ENCODE results near the gene NBL1. TPM values are rescaled to one million over a fixed set of nuclear protein-coding genes. Genes with fewer than 3 reads are reported as not detected.

NBL1 gene
- total and polyA plus RNA-seq, 2 donors (not counting 1 experiment from before 2014, with no cell fraction given), result 59.3 to 103 TPM

DNA sequence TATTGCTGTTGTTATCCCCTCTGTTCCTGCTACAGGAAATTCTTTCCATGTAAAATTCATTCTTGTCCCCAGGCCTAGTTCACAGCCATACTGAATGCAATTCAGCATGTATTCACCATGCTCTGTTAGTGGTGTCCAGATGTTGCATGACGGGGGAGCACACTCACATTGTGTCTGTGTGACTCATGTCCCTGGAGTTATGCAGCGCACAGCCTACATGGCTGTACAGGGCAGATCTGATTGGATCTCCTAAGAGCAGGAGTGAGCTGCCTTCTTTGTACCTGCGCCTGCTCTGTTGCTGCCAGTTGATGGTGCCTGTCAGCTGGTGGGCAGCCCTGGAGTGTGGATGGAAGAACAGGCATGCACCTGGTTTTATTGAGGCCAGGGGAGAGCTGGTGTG, 38.1 kb downstream of the NBL1 start:
- H3K27me3 ChIP-seq (ENCODE audit: control insufficient read depth, insufficient read depth, low read length), result no peaks in the 10 kb centered on the region
- H3K9ac ChIP-seq (ENCODE audit: insufficient read depth, low read length), result no peak overlapping the region
- H3K4me2 ChIP-seq (ENCODE audit: extremely low read depth, insufficient read depth, low read length), result no peak overlapping the region
- H4K20me1 ChIP-seq (ENCODE audit: control insufficient read depth, extremely low read depth, insufficient read depth, low read length), result no peaks in the 10 kb centered on the region
- H2AFZ ChIP-seq (ENCODE audit: low read length), result no peak overlapping the region
- no peaks in the 10 kb centered on the region for H3K36me3 ChIP-seq (ENCODE audit: control insufficient read depth, insufficient read depth, low read length)
- no peak overlapping the region for H3K4me3 ChIP-seq (replicated peaks in 1 of 4; ENCODE audit: control extremely low read depth in 1 of 4, insufficient read depth in 1 of 4, low read depth in 3 of 4, low read length in 4 of 4)
- peaks cover 4% of the 10 kb centered on the region for H3K4me1 ChIP-seq (ENCODE audit: control insufficient read depth, extremely low read depth, insufficient read depth, low read length)
- TF ChIP-seq, protein P1, sequence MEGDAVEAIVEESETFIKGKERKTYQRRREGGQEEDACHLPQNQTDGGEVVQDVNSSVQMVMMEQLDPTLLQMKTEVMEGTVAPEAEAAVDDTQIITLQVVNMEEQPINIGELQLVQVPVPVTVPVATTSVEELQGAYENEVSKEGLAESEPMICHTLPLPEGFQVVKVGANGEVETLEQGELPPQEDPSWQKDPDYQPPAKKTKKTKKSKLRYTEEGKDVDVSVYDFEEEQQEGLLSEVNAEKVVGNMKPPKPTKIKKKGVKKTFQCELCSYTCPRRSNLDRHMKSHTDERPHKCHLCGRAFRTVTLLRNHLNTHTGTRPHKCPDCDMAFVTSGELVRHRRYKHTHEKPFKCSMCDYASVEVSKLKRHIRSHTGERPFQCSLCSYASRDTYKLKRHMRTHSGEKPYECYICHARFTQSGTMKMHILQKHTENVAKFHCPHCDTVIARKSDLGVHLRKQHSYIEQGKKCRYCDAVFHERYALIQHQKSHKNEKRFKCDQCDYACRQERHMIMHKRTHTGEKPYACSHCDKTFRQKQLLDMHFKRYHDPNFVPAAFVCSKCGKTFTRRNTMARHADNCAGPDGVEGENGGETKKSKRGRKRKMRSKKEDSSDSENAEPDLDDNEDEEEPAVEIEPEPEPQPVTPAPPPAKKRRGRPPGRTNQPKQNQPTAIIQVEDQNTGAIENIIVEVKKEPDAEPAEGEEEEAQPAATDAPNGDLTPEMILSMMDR (conservative IDR thresholded peaks at IDR 0.05 in 1 of 2, IDR thresholded peaks at IDR 0.05 in 1 of 2; ENCODE audit: low read depth in 1 of 2, low read length in 2 of 2), result no peak
- TF ChIP-seq EZH2 (IDR thresholded peaks at IDR 0.05; ENCODE audit: low read length, missing control alignments), result no peak
- peak; percentile 80 to 83 for DNase-seq (ENCODE audit: low read depth in 2 of 2)
- no peaks in the 10 kb centered on the region for H3K9me3 ChIP-seq (ENCODE audit: control insufficient read depth, insufficient read depth, low read depth, low read length)
- H3K79me2 ChIP-seq (ENCODE audit: control insufficient read depth, insufficient read depth, low read length), result no peaks in the 10 kb centered on the region
- H3K27ac ChIP-seq (ENCODE audit: insufficient read depth, low read length), result no peak overlapping the region

DNA sequence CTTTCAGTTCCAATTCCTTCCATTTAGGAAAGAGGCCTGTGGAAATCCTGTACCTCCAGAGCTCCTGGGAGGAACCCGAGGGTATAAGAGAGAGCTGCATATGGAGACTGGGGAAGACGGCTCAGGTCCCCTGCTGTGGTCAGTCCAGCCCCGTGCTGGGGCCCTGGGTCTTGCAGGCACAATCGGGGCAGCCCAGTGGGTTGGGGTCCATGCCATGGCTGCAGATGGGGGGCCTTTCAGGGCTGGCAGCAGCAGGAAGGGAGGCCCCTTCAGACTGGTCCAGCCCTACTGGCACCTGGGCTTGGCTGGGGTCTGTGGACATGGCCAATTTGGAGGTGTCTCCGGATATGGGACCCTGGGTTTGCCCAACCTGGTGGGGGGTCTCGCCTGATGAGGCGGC, 38.8 kb downstream of the NBL1 start:
- TF ChIP-seq, protein P1 (conservative IDR thresholded peaks at IDR 0.05 in 1 of 2, IDR thresholded peaks at IDR 0.05 in 1 of 2; ENCODE audit: low read depth in 1 of 2, low read length in 2 of 2), result no peak
- no peak for TF ChIP-seq EZH2 (IDR thresholded peaks at IDR 0.05; ENCODE audit: low read length, missing control alignments)
- peaks cover 4% of the 10 kb centered on the region for H3K4me1 ChIP-seq (ENCODE audit: control insufficient read depth, extremely low read depth, insufficient read depth, low read length)
- H2AFZ ChIP-seq (ENCODE audit: low read length), result no peak overlapping the region
- H3K4me3 ChIP-seq (replicated peaks in 1 of 4; ENCODE audit: control extremely low read depth in 1 of 4, insufficient read depth in 1 of 4, low read depth in 3 of 4, low read length in 4 of 4), result no peak overlapping the region
- no peak overlapping the region for H3K27ac ChIP-seq (ENCODE audit: insufficient read depth, low read length)
- no peaks in the 10 kb centered on the region for H3K36me3 ChIP-seq (ENCODE audit: control insufficient read depth, insufficient read depth, low read length)
- H3K9me3 ChIP-seq (ENCODE audit: control insufficient read depth, insufficient read depth, low read depth, low read length), result no peaks in the 10 kb centered on the region
- DNase-seq (ENCODE audit: low read depth in 2 of 2), result no peak
- no peak overlapping the region for H3K4me2 ChIP-seq (ENCODE audit: extremely low read depth, insufficient read depth, low read length)
- no peaks in the 10 kb centered on the region for H4K20me1 ChIP-seq (ENCODE audit: control insufficient read depth, extremely low read depth, insufficient read depth, low read length)
- H3K9ac ChIP-seq (ENCODE audit: insufficient read depth, low read length), result no peak overlapping the region
- H3K27me3 ChIP-seq (ENCODE audit: control insufficient read depth, insufficient read depth, low read length), result no peaks in the 10 kb centered on the region
- H3K79me2 ChIP-seq (ENCODE audit: control insufficient read depth, insufficient read depth, low read length), result no peaks in the 10 kb centered on the region

DNA sequence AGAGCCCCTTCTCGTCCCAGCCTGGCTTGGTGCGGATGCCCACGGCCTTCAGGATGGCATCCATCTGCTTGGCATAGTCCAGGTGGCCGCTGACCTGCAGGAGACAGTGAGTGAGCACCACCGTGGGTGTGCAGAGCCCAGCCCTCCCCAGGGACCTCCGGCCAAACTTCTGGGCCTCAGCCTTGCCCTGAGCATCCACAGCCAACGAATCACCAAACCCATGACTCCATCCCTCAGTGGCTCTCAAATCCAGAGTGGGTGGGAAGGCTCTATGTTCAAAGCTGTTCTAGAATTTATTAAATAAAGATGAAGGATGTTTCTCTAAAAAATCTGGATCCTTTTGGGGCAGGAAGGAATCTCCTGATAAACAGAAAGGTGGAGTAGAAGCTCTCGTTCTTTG, 39.2 kb downstream of the NBL1 start:
- Histone ChIP-seq H3K4me3 (replicated peaks in 1 of 4; ENCODE audit: control extremely low read depth in 1 of 4, insufficient read depth in 1 of 4, low read depth in 3 of 4, low read length in 4 of 4) (no peak overlapping the region), H3K4me2 (ENCODE audit: extremely low read depth, insufficient read depth, low read length) (no peak overlapping the region), H3K9ac (ENCODE audit: insufficient read depth, low read length) (no peak overlapping the region), H3K9me3 (ENCODE audit: control insufficient read depth, insufficient read depth, low read depth, low read length) (no peaks in the 10 kb centered on the region), H3K27ac (ENCODE audit: insufficient read depth, low read length) (no peak overlapping the region), H2AFZ (ENCODE audit: low read length) (no peak overlapping the region), H3K79me2 (ENCODE audit: control insufficient read depth, insufficient read depth, low read length) (no peaks in the 10 kb centered on the region), H3K4me1 (ENCODE audit: control insufficient read depth, extremely low read depth, insufficient read depth, low read length) (peaks cover 4% of the 10 kb centered on the region), H3K36me3 (ENCODE audit: control insufficient read depth, insufficient read depth, low read length) (no peaks in the 10 kb centered on the region), H3K27me3 (ENCODE audit: control insufficient read depth, insufficient read depth, low read length) (no peaks in the 10 kb centered on the region), H4K20me1 (ENCODE audit: control insufficient read depth, extremely low read depth, insufficient read depth, low read length) (no peaks in the 10 kb centered on the region)
- DNase-seq (ENCODE audit: low read depth in 2 of 2), result no peak
- no peak for TF ChIP-seq EZH2 (IDR thresholded peaks at IDR 0.05; ENCODE audit: low read length, missing control alignments)
- TF ChIP-seq, protein P1 (conservative IDR thresholded peaks at IDR 0.05 in 1 of 2, IDR thresholded peaks at IDR 0.05 in 1 of 2; ENCODE audit: low read depth in 1 of 2, low read length in 2 of 2), result no peak

Data from fibroblast of lung (primary cell).